HG03139 (cell line): ENCODE measurements around the gene CTNND2.
"Not testable (repeated sequence)": the region's sequence is repeated elsewhere in the genome, so short reads cannot be mapped to it uniquely, and the experiment has no call there.

Experiments
- ATAC-seq: cut with Tn5 transposase; IDR thresholded peaks from one replicate; pipeline ENCODE4 v1.9.1; 2021; ENCODE audit not compliant: unreplicated experiment

CTNND2 gene

DNA sequence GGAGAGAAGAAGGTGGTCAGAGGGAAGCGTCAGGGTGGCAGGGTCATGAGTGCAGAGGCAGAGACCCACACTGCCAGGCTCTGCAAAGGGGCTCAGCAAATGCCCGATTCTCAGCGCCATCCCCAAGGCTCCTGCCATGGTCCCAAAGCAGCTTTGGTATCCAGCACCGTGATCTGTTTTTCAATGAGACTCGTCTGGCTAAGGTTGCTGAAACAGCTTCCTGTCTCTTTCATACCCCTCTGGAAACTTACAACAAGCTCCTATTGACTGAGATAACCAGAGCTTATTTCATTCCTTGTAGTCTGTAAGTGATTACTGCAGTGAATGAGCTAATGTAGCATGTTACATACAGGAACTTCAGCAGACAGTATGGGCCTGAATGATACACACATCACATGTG lies 574.6 kb downstream of the CTNND2 start:
- ATAC-seq, result no peak

DNA sequence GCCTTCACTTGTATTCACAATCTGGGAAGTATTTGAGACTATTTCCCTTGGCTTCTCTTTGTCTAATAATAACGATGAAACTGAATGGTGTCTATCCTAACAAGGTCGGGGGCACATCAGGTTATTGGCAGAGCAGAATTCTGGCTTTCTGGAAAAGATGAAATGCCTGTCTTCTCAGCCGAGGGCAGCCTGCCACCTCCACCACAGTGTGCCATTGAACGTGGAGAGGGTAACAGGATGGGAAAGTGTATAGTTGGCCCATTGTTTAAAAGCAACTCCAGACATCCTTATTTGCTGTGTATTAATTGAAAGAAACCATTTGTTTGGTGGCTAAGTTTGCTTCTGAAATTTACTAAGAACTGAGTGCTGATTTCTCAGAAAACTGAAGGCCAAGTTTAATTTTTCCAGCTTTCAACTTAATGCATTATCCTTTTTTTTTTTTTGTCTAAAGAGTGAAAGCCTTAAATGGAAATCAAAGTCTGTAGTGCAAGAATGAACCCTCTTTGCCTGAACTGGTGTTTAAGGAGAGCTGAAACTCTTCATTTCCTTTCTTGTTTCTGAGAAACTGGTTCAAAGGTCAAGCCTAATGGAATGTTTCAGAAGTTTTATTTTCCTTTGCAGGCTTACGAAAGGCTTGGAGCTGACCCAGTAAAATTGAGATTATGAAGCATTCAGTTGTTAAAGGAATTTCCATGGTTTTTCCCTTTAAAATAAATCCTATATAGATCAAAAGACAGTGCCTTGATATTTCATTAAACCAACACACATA lies 579.5 kb downstream of the CTNND2 start:
- ATAC-seq, result no peak

DNA sequence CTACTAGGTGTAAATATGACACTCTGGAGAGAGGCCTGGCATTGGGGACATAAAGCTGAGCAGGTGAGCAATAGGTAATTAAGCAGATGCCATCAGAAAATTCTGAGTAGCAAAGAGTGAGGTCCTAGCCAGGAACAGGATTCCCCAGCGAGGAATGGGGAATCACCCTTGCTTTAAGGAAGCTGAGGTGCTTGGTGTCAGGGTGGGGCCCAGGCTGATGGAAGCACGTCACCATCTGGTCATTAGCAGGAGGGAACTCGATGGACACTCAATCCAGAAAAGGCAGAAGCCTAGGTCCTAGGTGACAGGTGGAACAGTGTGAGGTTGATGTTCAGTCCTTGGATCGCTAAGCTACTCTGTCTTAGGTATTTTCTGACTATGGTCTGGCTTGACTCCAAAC lies 580.5 kb downstream of the CTNND2 start:
- no peak for ATAC-seq

DNA sequence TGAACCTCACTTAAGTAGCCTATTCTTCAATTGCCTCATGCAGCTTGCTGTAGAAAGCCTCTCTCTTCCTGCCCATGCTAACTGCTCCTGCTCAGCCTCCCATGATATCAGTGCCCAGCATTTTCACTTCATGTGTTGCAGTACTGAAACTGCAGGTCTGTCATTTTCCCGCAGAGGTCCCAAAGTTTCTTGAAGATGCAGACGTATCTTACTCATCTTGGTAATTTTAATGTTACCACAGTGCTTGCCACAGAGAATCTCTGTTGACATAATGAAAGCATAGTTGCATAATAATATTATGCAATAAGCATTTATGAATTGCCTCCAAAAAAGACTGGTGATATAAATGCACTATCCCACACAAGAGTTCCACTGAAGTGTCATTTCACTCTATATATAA lies 582.1 kb downstream of the CTNND2 start:
- no peak for ATAC-seq

DNA sequence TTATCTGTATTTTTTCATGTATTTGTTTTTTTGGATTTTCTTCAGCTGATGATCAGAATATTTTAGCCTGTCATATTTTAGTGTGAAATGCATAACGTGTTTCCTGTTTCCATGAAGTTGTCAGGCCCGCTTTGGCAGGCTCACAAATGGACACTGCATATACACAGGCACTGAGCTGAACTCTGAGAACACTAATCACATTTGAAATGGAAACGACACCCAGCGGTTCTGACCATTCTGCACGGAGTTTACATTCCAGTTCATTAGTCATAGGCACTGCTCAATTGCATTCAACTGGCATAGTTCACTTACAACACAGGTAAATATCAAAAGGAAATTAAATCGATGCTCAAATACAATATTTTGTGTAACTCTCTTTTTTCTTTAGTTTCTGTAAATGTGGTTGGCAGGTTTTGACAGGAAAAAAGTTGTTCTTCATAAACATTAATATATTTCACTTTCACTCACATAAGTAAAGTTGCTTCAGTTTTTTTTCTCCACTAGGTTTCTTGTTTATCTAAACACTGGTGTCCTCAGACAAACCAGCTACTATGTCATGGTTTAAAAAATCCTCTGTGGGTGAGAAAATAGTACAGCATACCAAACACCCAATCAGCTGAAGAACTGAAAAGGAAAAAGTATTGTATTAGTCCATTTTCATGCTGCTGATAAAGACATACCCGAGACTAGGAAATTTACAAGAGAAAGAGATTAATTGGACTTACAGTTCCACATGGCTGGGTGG lies 584.2 kb downstream of the CTNND2 start:
- no peak for ATAC-seq

DNA sequence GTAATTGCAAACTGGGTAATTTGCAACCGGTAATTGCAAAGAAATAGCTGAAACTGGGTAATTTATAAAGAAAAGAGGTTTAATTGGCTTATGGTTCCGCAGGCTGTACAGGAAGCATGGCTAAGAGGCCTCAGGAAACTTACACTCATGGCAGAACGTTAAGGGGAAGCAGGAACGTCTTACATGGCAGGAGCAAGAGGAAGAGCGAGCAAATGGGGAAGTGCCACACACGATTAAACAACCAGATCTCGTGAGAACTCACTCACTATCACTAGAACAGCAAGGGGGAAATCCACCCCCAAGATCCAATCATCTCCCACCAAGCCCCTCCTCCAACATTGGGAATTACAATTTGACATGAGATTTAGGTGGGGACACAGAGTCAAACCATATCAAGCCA lies 590.6 kb downstream of the CTNND2 start:
- ATAC-seq, result not testable (repeated sequence)

DNA sequence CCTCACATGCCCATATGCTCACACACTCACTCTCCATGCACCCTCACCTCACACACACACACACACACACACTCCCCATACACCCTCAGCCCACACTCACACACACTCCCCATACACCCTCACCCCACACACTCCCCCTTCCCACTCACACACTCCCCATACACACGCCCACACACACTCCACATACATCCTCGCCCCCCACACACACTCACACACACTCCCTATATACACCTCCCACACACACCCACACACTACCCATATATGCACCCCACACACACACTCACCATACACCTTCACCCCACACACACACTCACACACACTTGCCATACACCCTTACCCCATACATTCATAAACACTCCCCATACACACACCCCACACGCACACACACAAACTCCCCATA lies 592.5 kb downstream of the CTNND2 start:
- ATAC-seq, result no peak

DNA sequence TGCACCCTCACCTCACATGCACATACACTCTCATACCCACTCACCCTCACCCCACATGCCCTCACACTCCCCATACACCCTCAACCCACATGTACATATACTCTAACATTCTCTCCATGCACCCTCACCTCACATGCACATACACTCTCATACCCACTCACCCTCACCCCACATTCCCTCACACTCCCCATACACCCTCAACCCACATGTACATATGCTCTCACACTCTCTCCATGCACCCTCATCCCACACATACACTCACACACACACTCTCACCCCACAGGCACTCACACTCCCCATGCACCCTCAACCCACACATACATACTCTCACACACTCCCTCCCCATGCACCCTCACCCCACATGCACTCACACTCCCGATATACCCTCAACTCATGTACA lies 593.0 kb downstream of the CTNND2 start:
- ATAC-seq, result no peak

DNA sequence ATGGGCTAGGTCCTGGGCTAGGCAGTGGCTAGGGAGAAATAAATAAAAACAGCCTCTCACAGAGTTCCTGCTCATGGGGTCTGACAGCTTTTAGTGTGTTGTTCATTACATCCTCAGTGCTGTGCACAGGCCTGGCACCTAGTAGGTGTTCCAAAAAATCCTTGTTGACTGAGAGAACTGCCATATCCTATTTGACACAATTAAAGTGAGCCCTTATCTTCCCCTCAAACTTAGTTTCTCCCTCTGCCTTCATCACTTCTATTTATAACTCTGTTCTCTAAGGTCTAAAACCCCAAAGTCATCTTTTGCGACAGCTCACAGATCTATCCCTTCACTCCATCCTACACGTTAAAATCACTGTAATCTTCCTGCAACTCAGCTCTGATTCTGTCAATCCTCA lies 594.1 kb downstream of the CTNND2 start:
- no peak for ATAC-seq

DNA sequence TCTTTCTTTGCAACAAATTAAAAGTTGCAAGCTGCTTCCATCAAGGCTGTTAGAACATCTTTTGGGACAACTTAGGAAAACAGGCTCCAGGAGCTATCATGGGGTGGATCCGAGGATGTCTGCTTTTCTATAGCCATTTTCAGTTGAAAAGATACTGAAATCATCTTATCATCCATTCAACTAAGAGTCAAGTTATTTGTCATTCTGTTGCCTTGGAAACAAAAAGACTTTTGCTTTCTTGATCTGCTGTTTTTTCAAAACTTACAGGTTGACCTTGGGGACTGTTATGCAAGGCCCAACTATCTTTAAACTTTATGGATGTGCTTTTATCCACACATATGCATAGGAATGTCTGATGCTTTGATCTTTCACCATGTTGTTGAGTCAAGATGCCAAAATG lies 597.9 kb downstream of the CTNND2 start:
- ATAC-seq, result no peak

DNA sequence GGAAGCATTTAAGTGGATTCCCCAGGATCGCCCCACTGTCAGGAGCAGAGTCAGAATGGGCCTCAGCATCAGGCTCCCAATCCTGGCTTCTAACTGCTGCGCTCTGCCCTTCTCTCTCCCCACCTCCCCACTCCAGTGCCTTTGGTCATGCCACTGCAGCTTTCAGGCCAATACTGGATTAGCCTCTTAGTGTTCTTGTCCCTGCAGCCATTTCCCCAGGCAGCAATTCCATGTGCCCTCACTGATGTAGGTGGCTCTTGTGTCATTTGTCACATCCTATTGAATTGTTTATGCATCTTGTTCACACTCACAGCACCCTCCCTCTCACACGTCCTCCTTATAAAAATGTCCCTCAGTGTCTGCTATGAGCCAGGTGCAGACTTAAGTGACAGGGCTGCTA lies 599.0 kb downstream of the CTNND2 start:
- ATAC-seq, result no peak

DNA sequence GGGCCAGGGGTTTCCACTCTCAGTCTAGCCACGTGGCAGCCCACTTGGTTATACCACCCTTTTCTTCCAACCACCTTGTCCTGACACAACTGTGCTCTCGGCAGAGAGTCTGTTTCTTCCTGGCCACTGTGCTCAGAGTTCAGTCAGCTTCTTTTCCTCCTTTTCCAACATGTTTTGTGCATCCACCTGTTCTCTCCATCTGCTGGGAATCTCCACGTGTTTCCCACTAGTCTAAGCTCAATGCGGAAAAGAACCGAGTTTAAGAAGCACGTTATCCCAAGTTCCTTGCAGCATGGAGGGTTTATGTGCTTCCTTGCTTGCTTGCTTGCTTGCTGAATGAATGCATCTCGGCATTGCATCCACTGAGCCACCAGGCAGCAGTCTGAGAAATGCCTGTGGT lies 599.6 kb downstream of the CTNND2 start:
- ATAC-seq, result no peak

DNA sequence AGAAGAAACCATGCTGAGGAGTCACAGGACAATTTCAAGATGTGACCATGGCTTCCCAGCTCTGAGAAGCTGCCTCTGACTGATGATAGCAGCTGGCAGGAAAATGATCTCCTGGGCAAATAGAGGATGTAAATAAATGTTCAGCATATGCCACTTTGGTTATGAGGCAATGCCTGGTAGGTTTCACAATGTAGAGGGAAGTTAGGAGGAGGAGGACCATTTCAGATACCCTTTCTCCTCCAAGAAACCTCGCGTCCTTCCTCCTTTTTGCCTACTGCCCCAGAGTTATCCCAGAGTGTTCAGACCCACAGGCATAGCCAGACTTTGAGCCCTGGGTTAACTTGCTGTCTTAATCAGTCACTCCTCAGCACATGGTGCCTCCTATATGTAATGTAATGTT lies 601.6 kb downstream of the CTNND2 start:
- no peak for ATAC-seq

DNA sequence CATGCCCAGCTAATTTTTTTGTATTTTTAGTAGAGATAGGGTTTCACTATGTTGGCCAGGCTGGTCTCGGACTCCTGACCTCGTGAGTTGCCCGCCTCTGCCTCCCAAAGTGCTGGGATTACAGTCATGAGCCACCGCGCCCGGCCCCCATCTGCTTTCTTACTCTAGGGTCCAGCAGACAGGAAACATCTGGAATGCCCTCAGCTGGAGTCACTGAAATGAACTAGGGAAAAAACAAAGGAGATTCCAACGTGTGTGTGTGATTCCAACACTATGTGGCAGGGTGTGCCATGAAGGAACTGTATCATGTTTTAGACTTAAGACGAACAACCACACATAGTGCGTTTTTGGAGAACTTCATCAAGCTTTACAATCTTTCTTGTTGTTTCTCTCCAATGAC lies 603.1 kb downstream of the CTNND2 start:
- ATAC-seq, result no peak

DNA sequence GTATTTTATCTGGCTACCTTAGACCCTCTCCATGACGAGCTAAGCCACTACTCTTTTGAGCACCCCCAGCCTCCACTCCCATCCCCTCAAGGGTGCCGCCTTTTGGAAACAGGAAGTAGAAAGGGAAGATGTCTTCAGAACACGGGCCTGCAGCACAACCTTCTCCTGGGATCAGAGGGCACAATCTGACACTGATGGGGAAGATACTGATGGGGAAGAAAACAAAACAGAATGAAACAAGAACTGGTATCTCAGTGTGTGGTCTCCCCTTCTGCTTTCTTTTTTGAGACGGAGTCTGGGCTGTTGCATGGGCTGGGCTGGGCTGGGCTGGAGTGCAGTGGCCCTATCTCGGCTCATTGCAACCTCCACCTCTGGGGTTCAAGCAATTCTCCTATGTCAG lies 603.5 kb downstream of the CTNND2 start:
- no peak for ATAC-seq

DNA sequence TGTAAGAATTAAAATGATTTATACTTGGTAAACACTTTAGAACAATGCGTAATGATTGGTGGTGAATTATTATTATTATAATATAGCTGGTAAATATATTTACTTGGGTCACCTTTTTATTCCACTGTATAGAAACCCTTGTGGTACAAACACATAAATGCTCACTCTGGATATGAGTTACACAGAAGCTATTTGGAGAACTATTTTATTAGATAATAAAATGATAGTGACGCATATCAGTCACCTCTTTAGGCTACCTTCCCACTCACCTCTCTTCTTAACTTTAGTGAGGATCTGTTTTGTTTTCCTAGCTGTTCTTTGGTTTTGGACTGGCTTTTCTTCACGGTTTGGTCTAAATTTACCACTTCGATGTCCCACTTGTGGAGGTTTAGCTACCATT lies 605.4 kb downstream of the CTNND2 start:
- no peak for ATAC-seq

DNA sequence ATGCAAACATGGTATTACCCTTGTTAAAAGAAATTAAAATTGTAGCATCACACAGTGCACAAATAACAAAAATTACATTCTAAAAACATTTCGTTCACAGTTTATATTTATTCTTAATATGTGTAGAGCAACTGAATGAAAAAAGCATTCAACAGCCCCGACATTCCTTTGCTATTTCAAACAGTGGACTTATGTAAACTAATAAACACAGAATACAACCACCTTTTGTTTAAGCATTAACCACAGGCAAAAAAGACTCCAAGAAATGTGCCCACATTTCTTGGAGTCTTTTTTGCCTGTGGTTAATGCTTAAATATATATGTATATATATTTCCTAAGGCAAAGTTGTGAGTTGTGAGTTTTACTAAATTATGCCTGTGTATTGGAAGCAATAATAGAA lies 610.7 kb downstream of the CTNND2 start:
- no peak for ATAC-seq

DNA sequence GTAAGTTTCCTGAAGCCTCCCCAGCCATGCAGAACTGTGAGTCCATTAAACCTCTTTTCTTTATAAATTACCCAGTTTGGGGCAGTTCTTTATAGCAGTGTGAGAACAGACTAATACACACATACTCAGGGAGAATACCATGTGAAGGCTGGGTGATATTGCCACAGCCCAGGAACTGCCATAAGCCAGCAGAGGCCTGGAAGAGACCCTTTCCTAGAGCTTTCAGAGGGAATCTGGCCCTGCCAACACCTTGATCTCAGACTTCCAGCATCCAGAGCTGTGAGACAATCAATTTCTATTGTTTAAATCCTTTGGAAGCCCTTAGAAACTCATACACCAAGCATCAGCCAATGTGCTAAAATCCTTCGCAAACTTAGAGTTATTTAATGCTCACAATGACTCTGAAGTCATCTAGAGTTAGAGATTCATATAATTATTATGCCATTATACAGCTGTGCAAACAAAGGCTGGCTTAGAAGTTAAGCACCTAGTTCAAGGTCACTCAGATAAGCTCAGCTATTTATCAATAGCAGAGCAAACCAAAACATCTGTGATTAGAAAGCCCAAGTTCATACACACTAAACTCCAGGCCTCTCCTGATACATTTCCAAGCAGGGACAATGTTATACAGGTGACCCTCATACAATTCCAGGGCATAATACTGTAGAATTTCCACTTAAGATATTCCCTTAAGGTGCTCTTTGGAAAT lies 611.4 kb downstream of the CTNND2 start:
- ATAC-seq, result no peak

DNA sequence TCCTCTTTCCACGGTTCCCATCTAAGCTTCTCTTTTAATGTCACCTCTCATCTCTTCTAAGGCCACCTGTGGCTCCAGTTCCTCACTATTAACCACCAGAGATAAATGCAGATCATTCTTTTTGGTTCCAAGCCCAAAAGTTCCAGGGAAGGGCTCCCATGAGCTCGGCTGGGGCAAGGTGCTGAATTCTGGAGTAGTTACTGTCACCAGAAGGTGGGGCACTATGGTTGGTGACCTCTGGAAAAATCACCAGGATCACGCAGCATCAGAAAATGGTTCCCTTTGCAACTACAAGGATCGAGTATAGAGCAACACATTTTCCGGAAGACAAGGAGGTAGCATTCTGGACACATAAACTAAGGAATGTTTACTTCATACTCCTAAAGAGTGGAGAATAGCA lies 614.5 kb downstream of the CTNND2 start:
- no peak for ATAC-seq

DNA sequence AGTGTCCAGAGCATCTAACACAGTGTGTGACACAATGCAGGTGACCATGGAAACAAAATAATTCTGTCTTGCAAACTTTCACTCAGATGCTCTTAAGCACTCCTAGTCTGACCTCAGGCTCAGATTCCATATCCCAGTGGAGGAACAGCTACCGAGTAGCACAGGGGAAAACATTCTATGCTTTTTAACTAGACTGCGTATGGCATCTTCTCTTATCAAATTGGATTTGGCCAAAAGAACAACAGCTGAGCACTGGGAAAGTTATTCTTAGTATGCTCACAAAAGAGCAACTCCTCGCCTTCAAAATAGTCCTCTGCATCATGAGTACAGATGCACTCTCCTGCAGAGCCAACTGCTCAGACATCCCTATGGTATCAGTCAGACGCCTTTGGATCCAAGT lies 615.0 kb downstream of the CTNND2 start:
- ATAC-seq, result no peak

DNA sequence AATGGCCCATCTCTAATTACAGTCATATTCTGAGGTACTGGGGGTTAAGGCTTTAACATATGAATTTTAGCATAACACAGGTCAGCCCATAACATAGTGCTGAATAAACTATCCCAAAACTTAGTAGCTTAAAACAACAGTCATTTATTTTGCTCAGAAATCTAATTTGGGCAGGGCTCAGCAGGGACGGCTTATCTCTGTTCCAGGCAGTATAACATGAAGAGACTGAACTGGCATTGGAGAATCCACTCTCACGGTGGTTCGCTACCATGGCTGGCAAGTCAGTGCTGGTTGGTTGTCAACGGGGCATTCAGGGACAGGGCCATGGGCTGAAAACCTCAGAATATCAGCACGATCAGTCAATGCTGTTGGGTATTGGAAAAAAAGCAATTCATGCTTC lies 622.4 kb downstream of the CTNND2 start:
- no peak for ATAC-seq

DNA sequence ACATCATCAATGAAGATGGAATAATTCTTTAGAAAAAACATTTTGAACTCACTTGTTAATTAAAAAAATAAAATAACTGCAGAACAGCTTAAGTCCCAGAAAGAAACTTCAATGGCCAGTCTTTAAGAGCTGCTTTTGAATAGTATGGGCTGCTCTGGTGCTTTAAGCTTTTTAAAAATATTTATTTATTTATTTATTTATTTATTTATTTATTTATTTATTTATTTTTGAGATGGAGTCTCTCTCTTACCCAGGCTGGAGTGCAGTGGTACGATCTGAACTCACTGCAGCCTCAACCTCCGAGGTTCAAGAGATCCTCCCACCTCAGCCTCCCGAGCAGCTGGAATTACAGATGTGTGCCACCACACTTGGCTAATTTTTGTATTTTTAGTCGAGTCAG lies 626.9 kb downstream of the CTNND2 start:
- no peak for ATAC-seq
